HG02588 (cell line): ENCODE data around the gene NIBAN1.
A peak's percentile ranks its signal among the peaks of the same experiment; 100 is the strongest.
"Not testable (repeated sequence)": the region's sequence is repeated elsewhere in the genome, so short reads cannot be mapped to it uniquely, and the experiment has no call there.

Experiments used
- ATAC-seq: cut with Tn5 transposase; IDR thresholded peaks from one replicate; pipeline ENCODE4 v1.9.1; 2021; ENCODE audit warnings: mild to moderate bottlenecking, moderate library complexity; ENCODE audit not compliant: unreplicated experiment

NIBAN1 gene

DNA sequence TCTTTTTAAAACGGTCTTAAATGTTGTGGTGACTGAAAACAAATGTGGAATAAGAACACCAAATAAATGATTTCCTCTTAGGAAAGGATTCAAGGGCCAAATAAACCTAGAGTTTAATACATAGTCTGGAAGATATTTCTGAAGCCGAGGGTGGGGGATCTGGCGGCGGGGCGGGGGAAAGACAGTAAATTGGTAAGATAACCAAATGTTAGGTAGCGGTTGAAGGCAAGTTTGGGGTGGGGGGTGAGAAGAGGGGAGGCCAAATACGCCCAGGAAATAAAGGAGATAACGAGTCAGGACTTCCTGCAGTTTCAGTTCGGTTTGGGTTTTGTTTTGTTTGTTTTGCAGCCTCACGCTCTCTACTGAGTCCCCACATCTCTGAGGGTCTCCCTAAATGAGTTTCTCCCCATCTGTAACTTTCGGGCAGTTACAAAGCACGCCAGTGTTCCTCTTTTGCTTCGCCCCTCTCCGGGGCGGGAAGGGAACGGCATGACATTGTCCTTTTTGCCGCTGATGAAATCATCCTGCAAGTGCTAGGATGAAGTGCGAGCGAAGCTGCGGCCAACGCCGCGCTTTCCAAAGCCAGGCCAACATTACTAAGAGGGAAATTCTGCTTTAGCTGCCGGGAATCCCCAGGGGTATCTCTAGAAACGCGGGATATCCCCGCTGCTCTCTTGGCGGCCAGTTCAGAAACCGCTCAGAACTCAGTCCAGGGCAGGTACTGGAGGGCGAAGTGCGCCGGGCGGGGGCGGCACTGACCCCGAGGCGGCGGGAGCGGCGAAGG is 844 bp downstream of the NIBAN1 start:
- ATAC-seq, result peak; percentile 58

- no peak for ATAC-seq
Measured at GRCh38 chr1:184972315-184973055, 1.8 kb downstream of the NIBAN1 start.

- no peak for ATAC-seq
Measured at GRCh38 chr1:184971522-184972265, 2.6 kb downstream of the NIBAN1 start.

DNA sequence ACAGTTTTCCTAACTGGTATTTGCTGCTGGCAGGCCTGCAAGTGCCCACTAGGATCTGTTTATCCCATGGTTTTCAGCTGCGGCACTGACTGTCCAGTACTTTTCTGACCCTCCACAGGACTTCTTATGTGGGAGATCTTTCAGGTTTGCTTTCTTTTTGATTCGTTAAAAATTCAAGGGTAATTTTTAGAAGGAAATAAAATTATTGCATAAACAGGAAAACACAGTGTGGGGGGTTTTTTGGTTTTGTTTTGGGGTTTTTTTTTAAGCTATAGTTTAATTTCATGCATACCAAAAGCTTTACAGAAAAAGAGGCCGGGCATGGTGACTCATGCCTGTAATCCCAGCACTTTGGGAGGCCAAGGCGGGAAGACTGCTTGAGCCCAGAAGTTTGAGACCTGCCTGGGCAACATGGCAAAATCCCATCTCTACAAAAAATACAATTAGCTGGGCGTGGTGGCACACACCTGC is 3.6 kb downstream of the NIBAN1 start:
- no peak for ATAC-seq

- no peak for ATAC-seq
Measured at GRCh38 chr1:184966989-184967388, 7.3 kb downstream of the NIBAN1 start.

DNA sequence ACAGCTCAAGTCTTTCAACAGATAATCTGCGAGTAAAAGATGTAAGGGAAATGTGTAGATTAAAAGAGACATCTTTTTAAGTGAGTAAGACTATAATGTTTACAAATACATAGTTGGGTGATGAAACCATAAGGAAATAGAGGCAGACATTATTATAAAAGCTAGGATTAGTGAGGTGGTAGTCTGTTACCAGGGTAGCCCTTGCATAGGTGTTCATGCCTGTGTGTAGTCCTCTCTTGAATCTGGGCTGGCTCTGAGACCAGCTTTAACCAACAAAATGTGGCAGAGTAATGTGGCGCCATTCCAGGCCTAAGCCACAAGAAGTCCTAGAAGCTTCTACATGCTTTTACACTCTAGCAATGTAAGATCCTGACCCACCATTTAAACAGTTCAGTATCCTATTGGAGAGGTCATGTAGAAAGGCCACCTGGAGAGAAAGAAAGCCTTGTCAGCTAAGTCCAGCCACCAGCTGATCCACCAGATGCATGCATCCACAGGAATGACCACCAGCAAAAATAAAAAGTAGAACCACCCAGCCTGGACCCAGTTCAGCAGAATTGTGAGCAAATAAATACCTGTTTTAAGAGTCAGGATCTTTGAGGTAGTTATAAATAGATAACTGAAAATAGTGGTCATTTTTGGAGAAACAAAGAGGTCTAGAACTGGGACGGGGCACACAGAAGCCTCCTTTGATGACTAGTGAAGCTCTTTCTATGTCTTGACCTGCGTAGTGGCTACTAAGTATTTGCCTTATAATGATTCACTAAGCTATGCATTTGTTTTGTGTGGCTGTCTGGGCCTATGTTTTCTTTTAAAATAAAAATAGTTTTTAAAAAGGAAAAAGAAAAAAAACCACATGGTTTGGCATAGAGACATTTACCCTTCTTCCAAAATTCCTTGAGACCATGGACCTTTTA is 8.1 kb downstream of the NIBAN1 start:
- no peak for ATAC-seq

DNA sequence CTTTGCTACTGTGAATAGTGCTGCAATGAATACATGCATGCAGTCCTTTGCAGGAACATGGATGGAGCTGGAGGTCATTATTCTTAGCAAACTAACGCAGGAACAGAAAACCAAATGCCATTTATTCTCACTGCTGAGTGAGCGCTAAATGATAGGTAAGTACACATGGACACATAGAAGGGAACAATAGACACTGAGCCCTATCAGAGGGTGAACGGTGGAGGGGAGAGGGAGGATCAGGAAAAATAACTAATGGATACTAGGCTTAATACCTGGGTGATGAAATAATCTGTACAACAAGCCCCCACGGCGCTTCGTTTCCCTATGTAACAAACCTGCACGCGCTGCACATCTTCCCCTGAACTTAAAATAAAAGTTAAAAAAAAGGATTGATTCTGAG is 8.9 kb downstream of the NIBAN1 start:
- no peak for ATAC-seq

GRCh38 chr1:184959626-184960025 is 14.7 kb downstream of the NIBAN1 start:
- no peak for ATAC-seq

DNA sequence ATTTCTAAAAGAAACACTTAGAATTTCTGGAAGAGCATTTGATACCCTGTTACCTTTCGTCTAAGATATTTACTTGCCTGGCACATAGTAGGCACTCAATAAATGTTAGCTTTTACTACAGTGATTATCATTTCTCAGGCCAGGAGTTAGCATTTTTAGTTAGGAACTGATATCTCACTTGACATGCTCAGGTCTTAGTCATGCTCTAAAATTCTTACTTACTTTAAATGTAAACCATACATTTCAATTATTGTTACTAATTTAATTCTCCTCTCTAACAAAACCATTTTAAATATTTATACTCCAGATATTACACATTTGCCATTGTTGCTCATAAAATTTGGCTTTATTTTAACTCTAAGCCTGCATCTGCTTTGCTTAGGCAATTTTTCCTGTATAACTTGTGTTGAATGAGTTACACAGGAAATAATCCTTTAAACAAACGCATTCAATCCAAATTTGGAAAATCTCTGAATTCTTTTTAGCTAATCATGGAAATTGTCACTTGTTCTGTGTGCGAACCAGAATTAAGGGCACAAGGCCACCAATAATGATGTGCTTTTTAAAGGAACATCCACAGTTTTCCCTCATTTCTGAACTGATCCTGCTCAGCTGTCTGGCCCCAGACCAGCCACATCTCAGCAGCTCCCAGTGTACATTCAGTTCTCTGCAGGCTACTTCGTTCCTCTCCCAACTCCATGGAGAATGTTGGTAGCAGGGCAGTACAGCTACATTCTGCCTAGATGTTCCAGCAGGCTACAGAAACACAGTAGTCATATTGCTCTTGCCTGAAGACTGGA is 15.6 kb downstream of the NIBAN1 start:
- ATAC-seq, result no peak

GRCh38 chr1:184957901-184958300 is 16.4 kb downstream of the NIBAN1 start:
- ATAC-seq, result not testable (repeated sequence)

- no peak for ATAC-seq
Measured at GRCh38 chr1:184956999-184957700, 17.2 kb downstream of the NIBAN1 start.

GRCh38 chr1:184954232-184954995 is 19.9 kb downstream of the NIBAN1 start:
- ATAC-seq, result no peak

- ATAC-seq, result no peak
Measured at GRCh38 chr1:184953600-184954219, 20.6 kb downstream of the NIBAN1 start.

GRCh38 chr1:184952428-184952827 is 21.9 kb downstream of the NIBAN1 start:
- no peak for ATAC-seq

- ATAC-seq, result no peak
Measured at GRCh38 chr1:184951788-184952187, 22.5 kb downstream of the NIBAN1 start.

- no peak for ATAC-seq
Measured at GRCh38 chr1:184950906-184951305, 23.4 kb downstream of the NIBAN1 start.

GRCh38 chr1:184950227-184950626 is 24.1 kb downstream of the NIBAN1 start:
- ATAC-seq, result no peak
